PC-3 (cell line): ENCODE measurements around the gene DHX35. TPM values are rescaled to one million over a fixed set of nuclear protein-coding genes. Genes with fewer than 3 reads are reported as not detected.

Experiments
- ATAC-seq: fragments of 200-7000 bp; cut with Tn5 transposase; 2 replicates; pipeline ENCODE4 v1.9.1; 2020; ENCODE audit warnings: mild to moderate bottlenecking, moderate library complexity
- BruUV-seq: library from RNA; stranded (reverse); fragments of 400-500 nt; replicated peaks from 2 replicates; lab custom pipeline; 2021; lab: Mats Ljungman, UMichigan
- CTCF ChIA-PET: fragments of 300-600 bp; sonication (Branson Sonifier 250); formaldehyde crosslinking; loops from one replicate; lab custom pipeline; 2022; ENCODE audit warnings: antibody characterized with exemption; lab: Charles Lee
- POLR2A ChIA-PET: fragments of 300-600 bp; sonication (Branson Sonifier 250); formaldehyde crosslinking; loops from one replicate; lab custom pipeline; 2022; ENCODE audit warnings: antibody characterized with exemption; ENCODE audit not compliant: unreplicated experiment; lab: Charles Lee
- DNase-seq: peaks from one replicate; pipeline ENCODE4 v3.0.0-alpha.2; 2015
- H2AFZ ChIP-seq: fragments of 300-600 bp; sonication (generic); 2 replicates; pipeline ENCODE4 v1.6.0; 2016; ENCODE audit warnings: antibody characterized with exemption, low read length
- H3F3A ChIP-seq: fragments of 300-600 bp; sonication (generic); one replicate; pipeline ENCODE4 v1.6.0; 2017; ENCODE audit warnings: antibody characterized with exemption, low read length, control low read depth, mild to moderate bottlenecking; ENCODE audit not compliant: unreplicated experiment
- H3K27ac ChIP-seq: fragments of 300-600 bp; sonication (generic); 2 replicates; pipeline ENCODE4 v1.5.1; 2016; ENCODE audit warnings: mild to moderate bottlenecking, low read length
- H3K27me3 ChIP-seq: fragments of 300-600 bp; sonication (generic); 2 replicates; pipeline ENCODE4 v1.6.1; 2016; ENCODE audit warnings: low read length, mixed read lengths
- H3K36me3 ChIP-seq: fragments of 300-600 bp; sonication (generic); 2 replicates; pipeline ENCODE4 v1.6.1; 2016; ENCODE audit warnings: low read depth, mixed run types, low read length, mixed read lengths
- H3K4me1 ChIP-seq: fragments of 300-600 bp; sonication (generic); 2 replicates; pipeline ENCODE4 v1.5.1; 2016; ENCODE audit warnings: low read length; ENCODE audit not compliant: insufficient read depth
- H3K4me2 ChIP-seq: fragments of 300-600 bp; sonication (generic); 2 replicates; pipeline ENCODE4 v1.6.0; 2016; ENCODE audit warnings: low read length
- H3K4me3 ChIP-seq: fragments of 300-600 bp; sonication (generic); 2 replicates; pipeline ENCODE4 v1.5.1; 2016; ENCODE audit warnings: mild to moderate bottlenecking, low read length, mixed read lengths
- H3K79me2 ChIP-seq: fragments of 300-600 bp; sonication (generic); 2 replicates; pipeline ENCODE4 v1.6.1; 2017; ENCODE audit warnings: low read length, mixed read lengths
- H3K9ac ChIP-seq: fragments of 300-600 bp; sonication (generic); 2 replicates; pipeline ENCODE4 v1.6.0; 2016; ENCODE audit warnings: mild to moderate bottlenecking, low read length
- H3K9me2 ChIP-seq: fragments of 300-600 bp; sonication (generic); replicated peaks from 2 replicates; pipeline ENCODE4 v1.6.1; 2016; ENCODE audit warnings: mixed run types, low read length, mixed read lengths
- H3K9me3 ChIP-seq: fragments of 300-600 bp; sonication (generic); 2 replicates; pipeline ENCODE4 v1.6.1; 2016; ENCODE audit warnings: low read length, mixed read lengths
- H4K20me1 ChIP-seq: fragments of 300-600 bp; sonication (generic); 2 replicates; pipeline ENCODE4 v1.6.1; 2016; ENCODE audit warnings: low read length, mixed read lengths
- CTCF ChIP-seq: fragments of 300-600 bp; sonication (generic); conservative IDR thresholded peaks from 2 replicates; pipeline ENCODE4 v1.5.1; 2017; ENCODE audit warnings: antibody characterized with exemption, low read depth, mild to moderate bottlenecking, low read length
- EZH2 ChIP-seq: fragments of 300-600 bp; sonication (generic); IDR thresholded peaks from one replicate; pipeline ENCODE4 v1.6.1; 2017; ENCODE audit warnings: antibody characterized with exemption, mild to moderate bottlenecking, low read length; ENCODE audit not compliant: unreplicated experiment
- EZH2phosphoT487 ChIP-seq: fragments of 300-600 bp; sonication (generic); IDR thresholded peaks from 2 replicates; pipeline ENCODE4 v1.6.1; 2018; ENCODE audit warnings: mild to moderate bottlenecking, antibody characterized with exemption, low read length, borderline replicate concordance
- intact Hi-C: fragments of 100-400 bp; cut with micrococcal nuclease; formaldehyde crosslinking; loops from 2 replicates; pipeline ENCODE4 v1.9.0; 2023
- total RNA-seq: library from RNA; depleted of rRNA; stranded (reverse); fragments of >200 nt; gene quantifications from 2 replicates; pipeline ENCODE4 v1.2.3, GENCODE V29; 2014

DHX35 gene
- total RNA-seq, 1 experiment from 2014 or later, result 12.0 TPM

DNA sequence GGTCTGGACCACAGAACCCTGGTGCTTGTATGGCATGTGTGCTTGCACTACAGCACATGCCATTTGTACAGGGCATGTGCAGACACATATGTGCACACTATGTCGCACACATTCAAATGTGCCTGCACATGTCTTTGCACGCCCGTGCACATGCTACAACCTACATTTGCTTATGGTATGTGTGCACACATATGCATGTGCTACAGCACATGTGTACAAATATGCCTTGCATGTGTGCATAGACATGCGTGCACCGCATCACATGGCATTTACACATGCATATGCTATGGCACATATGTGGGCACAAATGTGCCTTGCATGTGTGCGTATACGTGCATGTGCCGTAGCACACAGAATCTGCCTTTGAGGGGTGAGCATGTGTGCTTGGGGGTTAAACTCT lies 90.5 kb downstream of the DHX35 start:
- Histone ChIP-seq H3K4me2 (no peak overlapping the region), H3K9me2 (no peaks in the 10 kb centered on the region), H3K4me1 (0 out of 2 replicates have a peak, but pooled peaks cover 4% of the 10 kb centered on the region), H3K9me3 (no peaks in the 10 kb centered on the region), H4K20me1 (no peaks in the 10 kb centered on the region), H3K4me3 (no peak overlapping the region), H3K79me2 (no peaks in the 10 kb centered on the region), H2AFZ (no peak overlapping the region), H3K27me3 (peaks cover 8% of the 10 kb centered on the region), H3K36me3 (no peaks in the 10 kb centered on the region), H3F3A (no peaks in the 10 kb centered on the region), H3K9ac (no peak overlapping the region), H3K27ac (no peak overlapping the region)
- ATAC-seq, result no peak
- DNase-seq, result no peak
- intact Hi-C loops, result no loop called here
- TF ChIP-seq EZH2phosphoT487 (no peak), EZH2 (no peak), CTCF (no peak)
- CTCF ChIA-PET, result no interaction called here
- POLR2A ChIA-PET, result no interaction called here
- BruUV-seq, result no TSS peak

- CTCF ChIA-PET, result no interaction called here
These were observed 95.0 kb downstream of the DHX35 start for GRCh38 chr20:39057143-39057542.

More at GRCh38 chr20:39057143-39057542, 95.0 kb downstream of the DHX35 start:
- Histone ChIP-seq H3K36me3 (no peaks in the 10 kb centered on the region), H3K4me3 (no peak overlapping the region), H3K4me2 (no peak overlapping the region), H2AFZ (no peak overlapping the region), H3K27ac (no peak overlapping the region), H3K27me3 (peaks cover 36% of the 10 kb centered on the region), H3K9me3 (no peaks in the 10 kb centered on the region), H3K4me1 (no peaks in the 10 kb centered on the region), H3F3A (no peaks in the 10 kb centered on the region), H3K9me2 (no peaks in the 10 kb centered on the region), H3K79me2 (no peaks in the 10 kb centered on the region), H3K9ac (no peak overlapping the region), H4K20me1 (no peaks in the 10 kb centered on the region)
- intact Hi-C loops, result no loop called here
- ATAC-seq, result no peak
- no peak for DNase-seq
- TF ChIP-seq EZH2phosphoT487, result no peak
- no peak for TF ChIP-seq CTCF
- no peak for TF ChIP-seq EZH2
- POLR2A ChIA-PET, result no interaction called here
- BruUV-seq, result no TSS peak
